IMR-90 (cell line): ENCODE data around the gene SDK1. TPM values are rescaled to one million over a fixed set of nuclear protein-coding genes. Genes with fewer than 3 reads are reported as not detected.

Experiments used
- ATAC-seq: fragments of 200-7000 bp; cut with Tn5 transposase; 2 replicates; pipeline ENCODE4 v1.9.1; 2020; ENCODE audit warnings: low read depth, mild to moderate bottlenecking, moderate library complexity
- BruUV-seq: library from RNA; stranded (reverse); fragments of 400-500 nt; replicated peaks from 2 replicates; lab custom pipeline; 2021; lab: Mats Ljungman, UMichigan
- CTCF ChIA-PET: fragments of 300-600 bp; formaldehyde crosslinking; extraction: SDS; loops from one replicate; lab custom pipeline; 2021; ENCODE audit warnings: antibody characterized with exemption; lab: Yijun Ruan, JAX
- POLR2A ChIA-PET: fragments of 300-600 bp; sonication (Branson Sonifier 250); formaldehyde crosslinking; loops from one replicate; lab custom pipeline; 2022; ENCODE audit warnings: antibody characterized with exemption; ENCODE audit not compliant: unreplicated experiment; lab: Charles Lee
- DNase-seq: peaks from one replicate; pipeline ENCODE4 v3.0.0; 2013
- H2AFZ ChIP-seq: replicated peaks from 2 replicates; pipeline ENCODE3; 2013; ENCODE audit warnings: low read length, mild to moderate bottlenecking; ENCODE audit not compliant: poor library complexity
- H2AK5ac ChIP-seq: 2 replicates; pipeline ENCODE4 v1.6.1; 2013; ENCODE audit warnings: low read depth, low read length, inconsistent platforms
- H2AK9ac ChIP-seq: replicated peaks from 2 replicates; pipeline ENCODE3; 2013; ENCODE audit warnings: mild to moderate bottlenecking, low read depth, low read length, moderate library complexity; ENCODE audit not compliant: poor library complexity
- H2BK120ac ChIP-seq: 2 replicates; pipeline ENCODE4 v1.6.1; 2013; ENCODE audit warnings: low read depth, low read length, inconsistent platforms
- H2BK15ac ChIP-seq: 3 replicates; pipeline ENCODE4 v1.6.1; 2013; ENCODE audit warnings: low read depth, low read length, inconsistent platforms
- H2BK20ac ChIP-seq: 2 replicates; pipeline ENCODE4 v1.6.1; 2013; ENCODE audit warnings: low read depth, mild to moderate bottlenecking, inconsistent platforms, low read length, moderate library complexity
- H2BK5ac ChIP-seq: 2 replicates; pipeline ENCODE4 v1.6.1; 2013; ENCODE audit warnings: mild to moderate bottlenecking, low read depth, low read length, inconsistent platforms; ENCODE audit not compliant: poor library complexity, severe bottlenecking
- H3K14ac ChIP-seq: replicated peaks from 2 replicates; pipeline ENCODE4 v1.6.1; 2013; ENCODE audit warnings: low read depth, low read length, inconsistent platforms
- H3K18ac ChIP-seq: 2 replicates; pipeline ENCODE4 v1.6.1; 2013; ENCODE audit warnings: low read depth, low read length, control low read depth
- H3K23ac ChIP-seq: 2 replicates; pipeline ENCODE4 v1.6.1; 2013; ENCODE audit warnings: low read depth, low read length, inconsistent platforms
- H3K27ac ChIP-seq: 2 replicates; pipeline ENCODE4 v1.5.1; 2013; ENCODE audit warnings: mild to moderate bottlenecking, control low read depth, low read length; ENCODE audit not compliant: insufficient read depth
- H3K27me3 ChIP-seq: 2 replicates; pipeline ENCODE4 v1.6.1; 2013; ENCODE audit warnings: low read length; ENCODE audit not compliant: control insufficient read depth, insufficient read depth
- H3K36me3 ChIP-seq: 2 replicates; pipeline ENCODE4 v1.6.1; 2013; ENCODE audit warnings: low read length, mixed read lengths; ENCODE audit not compliant: control insufficient read depth, insufficient read depth
- H3K4ac ChIP-seq: 2 replicates; pipeline ENCODE4 v1.6.1; 2013; ENCODE audit warnings: low read depth, low read length, inconsistent platforms
- H3K4me1 ChIP-seq: 2 replicates; pipeline ENCODE4 v1.6.1; 2013; ENCODE audit warnings: low read length, mixed read lengths; ENCODE audit not compliant: control insufficient read depth, insufficient read depth
- H3K4me2 ChIP-seq: 2 replicates; pipeline ENCODE4 v1.6.1; 2013; ENCODE audit warnings: low read depth, mild to moderate bottlenecking, control low read depth, low read length, moderate library complexity
- H3K4me3 ChIP-seq: 2 replicates; pipeline ENCODE4 v1.5.1; 2013; ENCODE audit warnings: low read depth, mild to moderate bottlenecking, control low read depth, low read length, moderate library complexity; ENCODE audit not compliant: insufficient read depth
- H3K56ac ChIP-seq: 2 replicates; pipeline ENCODE4 v1.6.1; 2013; ENCODE audit warnings: low read length, inconsistent platforms; ENCODE audit not compliant: insufficient read depth; ENCODE audit errors: extremely low read depth
- H3K79me1 ChIP-seq, 2 experiments: 2 replicates each; pipeline ENCODE4 v1.6.1; 2013; ENCODE audit warnings: low read length in 2 of 2, inconsistent platforms in 1 of 2, low read depth in 1 of 2
- H3K9ac ChIP-seq: 2 replicates; pipeline ENCODE4 v1.6.1; 2013; ENCODE audit warnings: low read depth, low read length, control low read depth
- H3K9me1 ChIP-seq: 2 replicates; pipeline ENCODE4 v1.6.1; 2013; ENCODE audit warnings: low read length, inconsistent platforms; ENCODE audit not compliant: insufficient read depth
- H3K9me3 ChIP-seq: 2 replicates; pipeline ENCODE4 v1.6.1; 2013; ENCODE audit warnings: low read length; ENCODE audit not compliant: control insufficient read depth, insufficient read depth
- H4K20me1 ChIP-seq: 2 replicates; pipeline ENCODE4 v1.6.1; 2013; ENCODE audit warnings: low read length, inconsistent platforms; ENCODE audit not compliant: insufficient read depth
- H4K5ac ChIP-seq: 2 replicates; pipeline ENCODE4 v1.6.1; 2013; ENCODE audit warnings: mild to moderate bottlenecking, low read depth, low read length, control low read depth
- H4K8ac ChIP-seq, 2 experiments: 2 replicates each; pipeline ENCODE4 v1.6.1; 2013; ENCODE audit warnings: low read depth in 2 of 2, low read length in 2 of 2, control low read depth in 1 of 2, inconsistent platforms in 1 of 2
- H4K91ac ChIP-seq: 2 replicates; pipeline ENCODE4 v1.6.1; 2013; ENCODE audit warnings: low read depth, low read length, inconsistent platforms; ENCODE audit not compliant: insufficient read depth
- CHD1 ChIP-seq: IDR thresholded peaks from 2 replicates; pipeline ENCODE4 v1.6.1; 2012; ENCODE audit warnings: low read depth, low read length, improper control_type of control experiment
- FOS ChIP-seq: fragments of 150-350 bp; IDR thresholded peaks from 2 replicates; pipeline ENCODE4 v1.6.1; 2016; ENCODE audit warnings: low read depth, low read length
- MAZ ChIP-seq: IDR thresholded peaks from 2 replicates; pipeline ENCODE4 v1.6.1; 2012; ENCODE audit warnings: low read depth, mild to moderate bottlenecking, low read length, improper control_type of control experiment, moderate library complexity, borderline replicate concordance
- NFE2L2 ChIP-seq: fragments of 150-350 bp; IDR thresholded peaks from 2 replicates; pipeline ENCODE4 v1.6.1; 2016; ENCODE audit warnings: low read depth, mild to moderate bottlenecking, low read length
- POLR2A ChIP-seq: IDR thresholded peaks from 2 replicates; pipeline ENCODE4 v1.6.1; 2012; ENCODE audit warnings: mild to moderate bottlenecking, low read depth, low read length
- RCOR1 ChIP-seq: IDR thresholded peaks from 2 replicates; pipeline ENCODE4 v1.6.1; 2012; ENCODE audit warnings: mild to moderate bottlenecking, low read length, improper control_type of control experiment; ENCODE audit not compliant: insufficient replicate concordance
- RFX5 ChIP-seq: IDR thresholded peaks from 2 replicates; pipeline ENCODE4 v1.8.0; 2012; ENCODE audit warnings: low read depth, mild to moderate bottlenecking, low read length, moderate library complexity
- SMC3 ChIP-seq: fragments of 150-350 bp; IDR thresholded peaks from 2 replicates; pipeline ENCODE4 v1.6.1; 2016; ENCODE audit warnings: low read depth, mild to moderate bottlenecking, antibody characterized with exemption, low read length, moderate library complexity
- WGBS, 2 experiments: methylation state at CpG; one replicate each; pipeline versions ENCODE4 v1.1.5 to v1.1.7; 2013; ENCODE audit warnings: missing lambda C conversion rate in 2 of 2; ENCODE audit not compliant: insufficient read length in 1 of 2; ENCODE audit errors: extremely low coverage in 2 of 2; 5-methylcytosine and 5-hydroxymethylcytosine counted together
- dilution Hi-C: fragments of 300-500 bp; cut with HindIII; formaldehyde crosslinking; loops from one replicate; pipeline ENCODE4 v1.14.3; 2018; ENCODE audit warnings: low sequenced_read_pairs; ENCODE audit not compliant: unreplicated experiment
- in situ Hi-C: fragments of 300-500 bp; cut with MboI; formaldehyde crosslinking; loops from 3 replicates; pipeline ENCODE4 v1.14.3; 2019; ENCODE audit warnings: low sequenced_read_pairs, inconsistent platforms, mixed read lengths
- intact Hi-C: fragments of 100-400 bp; cut with micrococcal nuclease; formaldehyde crosslinking; loops from 2 replicates; pipeline ENCODE4 v1.10.0; 2022
- polyA plus RNA-seq, 3 experiments: library from polyadenylated mRNA; depleted of rRNA; stranded (reverse); fragments of >200 nt; gene quantifications; 2 replicates each; pipeline ENCODE4 v1.2.3, GENCODE V29; 2012; ENCODE audit warnings: low replicate concordance in 1 of 3
- total RNA-seq: library from RNA; depleted of rRNA; stranded (reverse); fragments of >200 nt; gene quantifications from 2 replicates; pipeline ENCODE4 v1.2.3, GENCODE V29; 2012

SDK1 gene
- total and polyA plus RNA-seq, 2 of the 4 experiments (the other 2 are of a cell fraction), result 1.5 to 1.6 TPM

DNA sequence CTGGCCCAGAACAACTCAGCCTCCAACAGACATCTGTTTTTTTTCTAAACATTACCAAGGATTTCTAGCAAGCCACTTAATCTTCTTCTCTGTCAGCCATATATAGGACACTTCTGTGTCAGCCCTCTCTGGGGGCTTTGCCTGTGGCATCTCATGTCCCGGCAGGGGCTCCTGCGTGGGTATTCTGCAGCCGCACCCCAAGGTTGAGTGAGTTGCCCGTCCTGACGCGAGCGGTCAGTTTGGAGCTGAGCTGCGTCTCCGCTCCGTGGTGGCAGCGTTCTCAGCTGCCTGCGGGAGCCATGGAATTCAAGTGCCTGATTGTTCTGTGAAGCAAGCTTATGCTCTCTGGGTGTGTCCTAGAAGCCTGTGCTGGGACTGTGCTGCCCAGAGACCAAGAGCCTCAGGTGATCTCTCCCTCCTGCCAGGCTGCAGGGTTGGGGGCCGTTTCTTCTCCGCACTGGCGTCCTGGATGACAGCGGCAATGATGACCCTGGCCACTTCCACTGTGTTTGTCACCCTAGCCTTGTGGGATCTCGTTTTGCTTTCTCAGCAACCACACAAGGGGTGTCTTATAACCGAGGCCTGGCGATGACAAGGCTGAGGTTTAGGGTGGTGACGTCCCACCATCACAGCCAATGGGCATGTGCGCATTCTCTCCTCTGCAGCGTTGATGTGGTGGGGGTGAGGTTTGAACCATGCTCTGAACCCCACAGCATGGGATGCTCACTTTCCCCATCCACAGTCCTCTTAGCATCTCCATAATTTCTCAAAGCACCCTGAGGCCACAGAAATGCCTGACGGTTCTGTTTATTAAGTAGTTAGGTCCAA, 768.4 kb downstream of the SDK1 start:
- H3K4me1 ChIP-seq, result no peaks in the 10 kb centered on the region
- no peak overlapping the region for H3K56ac ChIP-seq
- H2BK5ac ChIP-seq, result no peak overlapping the region
- no peak overlapping the region for H4K91ac ChIP-seq
- no peak overlapping the region for H2BK20ac ChIP-seq
- H2AFZ ChIP-seq, result no peak overlapping the region
- no TSS peak for BruUV-seq
- no peak overlapping the region for H2BK15ac ChIP-seq
- no peak overlapping the region for H3K9ac ChIP-seq
- ChIA-PET POLR2A (no interaction called here), CTCF (no interaction called here)
- H3K18ac ChIP-seq, result no peak overlapping the region
- no peak overlapping the region for H4K5ac ChIP-seq
- no peak overlapping the region for H3K14ac ChIP-seq
- no peaks in the 10 kb centered on the region for H3K27me3 ChIP-seq
- H3K27ac ChIP-seq, result no peak overlapping the region
- no peak overlapping the region for H3K4me2 ChIP-seq
- dilution Hi-C loops (no loop called here), intact Hi-C loops (no loop called here), in situ Hi-C loops (no loop called here)
- H3K4ac ChIP-seq, result no peak overlapping the region
- 78% methylated on average over 13 of the region's 23 CpGs; no CpG with 5 or more reads in 1 of the 2 experiments for WGBS, 2 experiments
- H2AK9ac ChIP-seq, result no peak overlapping the region
- no peak overlapping the region for H3K4me3 ChIP-seq
- no peak overlapping the region for H4K8ac ChIP-seq
- DNase-seq (no peak), ATAC-seq (no peak)
- no peaks in the 10 kb centered on the region for H3K9me1 ChIP-seq
- TF ChIP-seq POLR2A, result no peak
- no peak for TF ChIP-seq NFE2L2
- TF ChIP-seq MAZ, result no peak
- TF ChIP-seq RCOR1, result no peak
- no peak for TF ChIP-seq FOS
- TF ChIP-seq SMC3, result no peak
- no peak for TF ChIP-seq CHD1
- no peak for TF ChIP-seq RFX5
- no peaks in the 10 kb centered on the region for H3K36me3 ChIP-seq
- H3K23ac ChIP-seq, result no peak overlapping the region
- H2BK120ac ChIP-seq, result no peak overlapping the region
- H3K9me3 ChIP-seq, result peaks cover 2% of the 10 kb centered on the region; the same call in 1 of the 2 replicates
- H4K20me1 ChIP-seq, result no peaks in the 10 kb centered on the region
- no peak overlapping the region for H2AK5ac ChIP-seq
- H3K79me1 ChIP-seq, result no peaks in the 10 kb centered on the region
